Heart right ventricle (tissue), 16 donors: ENCODE measurements around the gene TMEM150C. TPM values are rescaled to one million over a fixed set of nuclear protein-coding genes. Genes with fewer than 3 reads are reported as not detected.

Source experiments
- ATAC-seq, 8 donors: fragments of 200-7000 bp; cut with Tn5 transposase; one replicate each; pipeline ENCODE4 v1.9.1; 2020; ENCODE audit warnings: mild to moderate bottlenecking in 8 of 8, moderate library complexity in 8 of 8, moderate number of reproducible peaks in 1 of 8
- DNase-seq, 2 donors: peaks; one replicate each; pipeline ENCODE4 v3.0.0-alpha.2; 2020
- H3K27ac ChIP-seq, 10 donors: fragments of 200-600 bp; sonication (generic) in 2 of 10; one replicate each; pipeline versions ENCODE4 v1.5.0 to v1.8.0; 2020 to 2022; ENCODE audit warnings: mild to moderate bottlenecking in 3 of 10
- H3K27me3 ChIP-seq, 7 donors: fragments of 200-600 bp; one replicate each; pipeline ENCODE4 v1.8.0; 2021 to 2022; ENCODE audit warnings: mild to moderate bottlenecking in 2 of 7
- H3K36me3 ChIP-seq, 9 donors: fragments of 200-600 bp; sonication (generic) in 1 of 9; one replicate each; pipeline versions ENCODE4 v1.5.0 to v1.8.0; 2020 to 2022; ENCODE audit warnings: mild to moderate bottlenecking in 2 of 9
- H3K4me1 ChIP-seq, 9 donors: fragments of 200-600 bp; sonication (generic) in 1 of 9; one replicate each; pipeline versions ENCODE4 v1.5.0 to v1.8.0; 2020 to 2022; ENCODE audit warnings: mild to moderate bottlenecking in 4 of 9
- H3K4me3 ChIP-seq, 10 donors: fragments of 200-600 bp; sonication (generic) in 2 of 10; one replicate each; pipeline versions ENCODE4 v1.5.0 to v1.8.0; 2020 to 2022; ENCODE audit warnings: mild to moderate bottlenecking in 7 of 10, moderate library complexity in 2 of 10
- H3K9me3 ChIP-seq, 11 donors: fragments of 200-600 bp in 10 of 11; sonication (generic) in 2 of 11; one replicate each; pipeline versions ENCODE4 v1.5.0 to v1.8.0; 2013 to 2022; ENCODE audit warnings: mild to moderate bottlenecking in 2 of 11, control low read depth in 1 of 11, moderate library complexity in 1 of 11
- WGBS, 2 donors: extraction: QIAGEN DNeasy Blood & Tissue Kit; methylation state at CpG; one replicate each; pipeline ENCODE4 v1.1.7; 2013; ENCODE audit warnings: inconsistent platforms in 1 of 2; 5-methylcytosine and 5-hydroxymethylcytosine counted together
- intact Hi-C, 10 donors: fragments of 100-400 bp; cut with DNase I; formaldehyde crosslinking; loops; one replicate each; pipeline versions ENCODE4 v1.11.1 to v1.14.2; 2022
- polyA plus RNA-seq, 2 donors: library from polyadenylated mRNA; stranded (reverse); fragments of 200-250 nt; gene quantifications; one replicate each; pipeline ENCODE4 v1.2.3, GENCODE V29; 2013
- total RNA-seq, 10 donors: library from RNA; stranded (reverse); fragmentation: NEBNext Ultra II Directional in 3 of 10; extraction: Animal tissue kit (Norgen Biotek cat#: 25700) in 3 of 10; gene quantifications; one replicate each; pipeline versions ENCODE4 v1.2.1 to v1.2.4, GENCODE V29; 2021 to 2023
- TF ChIP-seq, protein P1 (sequence below), 9 donors: fragments of 200-600 bp; sonication (generic) in 2 of 9; IDR thresholded peaks; one replicate each; pipeline versions ENCODE4 v1.5.0 to v1.8.0; 2021 to 2022; ENCODE audit warnings: antibody characterized with exemption in 9 of 9, mild to moderate bottlenecking in 5 of 9, moderate library complexity in 1 of 9
- donor health status: Arrhythmogenic right ventricular cardiomyopathy.
- donor health status: ischemic (EF 13 %, LVEDD 7.1; RV severe dilation, severe dysfunction).
- donor health status: healthy with polysubstance abuse.
- donor health status: DM: no; HTN: yes; CAD: no.
- donor health status: DM: no; HTN: no; CAD: no.
- donor health status: ischemic (EF 25% LVEDD 6.9; RV normal size, moderate dysfunction).
- donor health status: ischemic (EF 25% LVEDD 5.7; RV mildly dilated, moderate dysfunction).
- donor health status: healthy.
- donor health status: DM: yes; HTN: yes; CAD: no.
- donor health status: Ischemic cardiomyopathy.
- donor health status: ischemic (EF 35%, LVEDD 5.7; RV mildly dilated, moderate dysfunction).
- donor health status: nonischemic (EF 11% LVEDD 7.7; RV severe dilation, severe dysfunction).
- donor health status: DM: yes; HTN: yes; CAD: no.
- donor health status: PGD.
- donor health status: ischemic (EF 29% LVEDD 5.4; RV normal size, mild dysfunction).
- donor health status: nonischemic (EF 23%, LVEDD 6.1; RV moderate dilation, normal function).

TMEM150C gene
- total and polyA plus RNA-seq, 12 donors = 6.5 to 22.7 (median 12.6) TPM

DNA sequence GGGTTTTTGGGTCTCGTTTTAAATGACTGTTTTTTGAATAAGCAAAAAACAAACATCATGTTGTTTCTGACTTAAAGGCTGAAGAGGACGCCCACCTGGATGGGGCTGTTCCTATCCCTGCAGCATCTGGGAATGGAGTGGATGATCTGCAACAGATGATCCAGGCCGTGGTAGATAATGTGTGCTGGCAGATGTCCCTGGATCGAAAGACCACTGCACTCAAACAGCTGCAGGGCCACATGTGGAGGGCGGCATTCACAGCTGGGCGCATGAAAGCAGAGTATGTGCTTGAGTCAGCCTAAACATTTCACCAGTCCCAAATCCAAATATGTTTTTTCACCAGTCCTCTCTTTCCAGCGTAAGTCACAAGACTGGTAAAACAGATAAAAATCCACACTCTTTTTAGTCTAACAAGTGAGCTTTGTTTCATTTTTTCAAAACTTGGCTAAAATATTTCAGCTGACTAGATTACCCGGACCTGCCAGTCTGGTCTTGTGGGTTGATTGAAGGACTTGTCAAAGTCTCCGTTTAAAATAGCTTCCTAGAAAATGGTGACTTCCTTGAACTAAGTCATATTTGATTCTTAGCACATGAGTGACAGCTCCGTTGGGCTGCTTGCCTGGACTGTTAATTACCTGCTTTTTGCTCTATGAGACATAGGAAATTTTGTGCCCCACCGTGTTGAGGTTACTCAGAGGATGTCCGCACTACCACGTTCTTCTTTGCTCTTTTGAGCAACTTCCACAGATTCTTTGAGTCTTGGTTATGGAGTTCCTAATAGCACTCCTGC, 110.6 kb downstream of the TMEM150C start:
- TF ChIP-seq, protein P1, sequence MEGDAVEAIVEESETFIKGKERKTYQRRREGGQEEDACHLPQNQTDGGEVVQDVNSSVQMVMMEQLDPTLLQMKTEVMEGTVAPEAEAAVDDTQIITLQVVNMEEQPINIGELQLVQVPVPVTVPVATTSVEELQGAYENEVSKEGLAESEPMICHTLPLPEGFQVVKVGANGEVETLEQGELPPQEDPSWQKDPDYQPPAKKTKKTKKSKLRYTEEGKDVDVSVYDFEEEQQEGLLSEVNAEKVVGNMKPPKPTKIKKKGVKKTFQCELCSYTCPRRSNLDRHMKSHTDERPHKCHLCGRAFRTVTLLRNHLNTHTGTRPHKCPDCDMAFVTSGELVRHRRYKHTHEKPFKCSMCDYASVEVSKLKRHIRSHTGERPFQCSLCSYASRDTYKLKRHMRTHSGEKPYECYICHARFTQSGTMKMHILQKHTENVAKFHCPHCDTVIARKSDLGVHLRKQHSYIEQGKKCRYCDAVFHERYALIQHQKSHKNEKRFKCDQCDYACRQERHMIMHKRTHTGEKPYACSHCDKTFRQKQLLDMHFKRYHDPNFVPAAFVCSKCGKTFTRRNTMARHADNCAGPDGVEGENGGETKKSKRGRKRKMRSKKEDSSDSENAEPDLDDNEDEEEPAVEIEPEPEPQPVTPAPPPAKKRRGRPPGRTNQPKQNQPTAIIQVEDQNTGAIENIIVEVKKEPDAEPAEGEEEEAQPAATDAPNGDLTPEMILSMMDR (IDR thresholded peaks at IDR 0.05) = no peak
- WGBS, 2 donors = 85% methylated on average over 13 of the region's 13 CpGs
- Histone ChIP-seq H3K27me3 (no peaks in the 10 kb centered on the region), H3K4me3 (no peak overlapping the region), H3K9me3 (no peaks in the 10 kb centered on the region), H3K4me1 (no peaks in the 10 kb centered on the region), H3K27ac (no peak overlapping the region), H3K36me3 (peaks cover 0 to 84% (median 19%) of the 10 kb centered on the region in 9 donors)
- DNase-seq (no peak), ATAC-seq (no peak)
- intact Hi-C loops = no loop called here

GRCh38 chr4:82447886-82448285, 113.9 kb downstream of the TMEM150C start:
- intact Hi-C loops = no loop called here
- Histone ChIP-seq H3K27ac (no peak overlapping the region), H3K27me3 (no peaks in the 10 kb centered on the region), H3K9me3 (no peaks in the 10 kb centered on the region), H3K4me3 (no peak overlapping the region), H3K36me3 (peaks cover 0 to 59% (median 19%) of the 10 kb centered on the region in 9 donors), H3K4me1 (no peaks in the 10 kb centered on the region)
- ATAC-seq = no peak
- TF ChIP-seq, protein P1 (IDR thresholded peaks at IDR 0.05) = no peak
- 93 to 94% methylated on average over 1 of the region's 1 CpG for whole genome bisulfite sequencing, 2 donors
- no peak for DNase-seq

DNA sequence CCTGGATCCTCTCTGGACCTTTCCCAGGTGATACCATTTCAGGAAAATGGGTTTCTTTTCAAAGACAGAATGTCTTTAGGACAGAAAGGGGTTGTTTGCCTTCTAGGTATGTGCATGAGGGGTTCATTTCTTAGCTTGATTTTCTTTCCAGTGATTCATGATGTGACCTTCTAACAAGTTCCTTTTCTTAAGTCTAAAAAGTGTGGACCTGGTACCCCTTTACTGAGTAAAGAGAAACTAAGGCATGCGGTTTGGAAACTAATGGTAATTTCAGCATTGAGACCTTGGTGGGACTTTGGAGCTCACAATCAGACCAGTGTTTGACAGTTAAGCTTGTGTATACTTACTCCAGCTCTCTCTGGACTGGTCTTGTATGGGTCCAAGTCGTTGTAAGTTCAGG, 122.7 kb downstream of the TMEM150C start:
- 91 to 93% methylated on average over 2 of the region's 2 CpGs for WGBS, 2 donors
- H3K9me3 ChIP-seq = no peaks in the 10 kb centered on the region
- intact Hi-C loops = loop anchor here in 3 of 10 donors (10.0 kb wide), 3 partner anchors 154 to 576 kb away; partner anchors contain the start of genes LIN54 (in 1 of the 3) and SEC31A (in 1 of the 3)

DNA sequence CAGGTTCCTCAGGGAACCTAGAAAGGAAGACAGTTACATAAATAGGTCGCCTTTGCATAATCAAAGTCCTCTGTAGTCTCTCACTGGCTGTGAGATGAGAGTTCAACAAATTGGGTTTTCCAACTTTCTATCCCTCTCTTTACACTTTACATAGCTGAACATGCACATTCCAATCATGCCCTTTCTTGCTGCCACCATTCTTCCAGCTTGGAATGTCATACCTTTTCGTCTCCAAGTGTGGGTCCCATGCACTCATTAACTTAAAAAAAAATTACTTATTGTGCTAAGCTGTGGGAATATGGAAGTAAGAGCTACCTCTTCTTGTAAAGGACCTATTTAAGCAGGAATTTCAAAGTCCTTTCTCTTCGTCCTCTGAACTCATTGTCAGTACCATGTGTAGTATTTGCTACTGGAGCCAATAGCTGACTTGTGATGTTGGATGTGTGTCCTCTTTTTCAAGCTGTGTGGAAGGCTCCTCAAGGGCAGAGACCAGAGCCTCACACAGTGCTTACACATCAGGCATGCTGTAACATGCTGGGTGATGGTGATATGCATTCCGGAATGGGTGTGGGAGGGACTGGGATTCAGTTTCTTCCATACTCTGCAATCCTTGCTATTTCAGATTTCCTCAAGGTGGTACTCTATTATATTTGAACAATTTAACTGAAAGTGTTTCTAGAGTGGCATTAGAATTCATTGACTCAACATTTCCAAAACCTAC, 124.3 kb downstream of the TMEM150C start:
- Histone ChIP-seq H3K27ac (no peak overlapping the region), H3K27me3 (no peaks in the 10 kb centered on the region), H3K4me1 (peaks cover 0 to 14% (median 0%) of the 10 kb centered on the region in 9 donors), H3K4me3 (no peak overlapping the region), H3K36me3 (peaks cover 0 to 25% (median 0%) of the 10 kb centered on the region in 9 donors), H3K9me3 (no peaks in the 10 kb centered on the region)
- intact Hi-C loops = loop anchor here in 3 of 10 donors (10.0 kb wide), 3 partner anchors 153 to 577 kb away; partner anchors contain the start of genes LIN54 (in 1 of the 3) and SEC31A (in 1 of the 3)
- TF ChIP-seq, protein P1 (IDR thresholded peaks at IDR 0.05) = no peak
- ATAC-seq = no peak
- 85 to 88% methylated on average over 4 of the region's 4 CpGs for WGBS, 2 donors
- DNase-seq = no peak

More for the DNA sequence above, 122.7 kb downstream of the TMEM150C start:
- Histone ChIP-seq H3K4me1 (peaks cover 0 to 7% (median 0%) of the 10 kb centered on the region in 9 donors), H3K36me3 (peaks cover 0 to 32% (median 0%) of the 10 kb centered on the region in 9 donors), H3K27me3 (no peaks in the 10 kb centered on the region), H3K4me3 (no peak overlapping the region), H3K27ac (no peak overlapping the region)
- DNase-seq = no peak
- ATAC-seq = no peak
- TF ChIP-seq, protein P1 (IDR thresholded peaks at IDR 0.05) = no peak
